HL-60 (cell line): ENCODE data around the gene SLC35B3.

Source experiments
- DNase-seq, 2 experiments: peaks; one replicate each; pipeline ENCODE4 v3.0.0-alpha.2; 2010 to 2020; ENCODE audit warnings: low read depth in 1 of 2, low spot score in 1 of 2
- H3K27ac ChIP-seq: fragments of 250-450 bp; sonication (Bioruptor Pico); replicated peaks from 2 replicates; pipeline ENCODE4 v1.5.1; 2020; ENCODE audit warnings: mild to moderate bottlenecking, moderate library complexity
- H3K27me3 ChIP-seq: fragments of 250-450 bp; sonication (Bioruptor Pico); 2 replicates; pipeline ENCODE4 v1.5.1; 2021; ENCODE audit warnings: mild to moderate bottlenecking, moderate library complexity; ENCODE audit not compliant: insufficient read depth, poor library complexity, severe bottlenecking
- H3K4me3 ChIP-seq: replicated peaks from 2 replicates; pipeline ENCODE4 v1.5.1; 2011; ENCODE audit warnings: mild to moderate bottlenecking, control low read depth, low read length; ENCODE audit not compliant: insufficient read depth
- CTCF ChIP-seq: IDR thresholded peaks from one replicate; pipeline ENCODE4 v1.5.1; 2011; ENCODE audit warnings: low read length, control low read depth, inconsistent platforms; ENCODE audit not compliant: insufficient read depth
- GABPA ChIP-seq: IDR thresholded peaks from 2 replicates; pipeline ENCODE4 v1.6.1; 2012; ENCODE audit warnings: low read depth
- POLR2AphosphoS5 ChIP-seq: IDR thresholded peaks from 2 replicates; pipeline ENCODE4 v1.6.1; 2012; ENCODE audit warnings: low read depth
- REST ChIP-seq: IDR thresholded peaks from 2 replicates; pipeline ENCODE4 v1.6.1; 2012; ENCODE audit warnings: low read depth; ENCODE audit not compliant: insufficient replicate concordance
- SPI1 ChIP-seq: IDR thresholded peaks from 2 replicates; pipeline ENCODE4 v1.6.1; 2012; ENCODE audit warnings: low read depth, mild to moderate bottlenecking, borderline replicate concordance

Gene SLC35B3

GRCh38 chr6:8441452-8441851 lies 6.1 kb upstream of the SLC35B3 start:
- TF ChIP-seq REST: no peak
- no peak for DNase-seq
- no peaks in the 10 kb centered on the region for H3K27me3 ChIP-seq
- no peak overlapping the region for H3K27ac ChIP-seq
- no peak overlapping the region for H3K4me3 ChIP-seq

GRCh38 chr6:8439601-8440268 lies 4.4 kb upstream of the SLC35B3 start:
- TF ChIP-seq GABPA: no peak
- no peak for TF ChIP-seq POLR2AphosphoS5
- TF ChIP-seq REST: no peak
- TF ChIP-seq CTCF: no peak
- no peak for TF ChIP-seq SPI1
- no peaks in the 10 kb centered on the region for H3K27me3 ChIP-seq
- H3K4me3 ChIP-seq: no peak overlapping the region
- no peak for DNase-seq
- no peak overlapping the region for H3K27ac ChIP-seq

- no peaks in the 10 kb centered on the region for H3K27me3 ChIP-seq
- no peak overlapping the region for H3K27ac ChIP-seq
- no peak overlapping the region for H3K4me3 ChIP-seq
- DNase-seq: no peak
- no peak for TF ChIP-seq REST
- TF ChIP-seq POLR2AphosphoS5: no peak
- no peak for TF ChIP-seq GABPA
- no peak for TF ChIP-seq SPI1
- no peak for TF ChIP-seq CTCF
These were observed 2.5 kb upstream of the SLC35B3 start for GRCh38 chr6:8437813-8438212.
